CD14-positive monocyte (primary cell): Measurements from ENCODE around the gene ZNF684. TPM values are rescaled to one million over a fixed set of nuclear protein-coding genes. Genes with fewer than 3 reads are reported as not detected.

Source experiments
- DNase-seq, 3 donors: peaks; one replicate each; pipeline ENCODE4 v3.0.0-alpha.2; 2011 to 2022
- H2AFZ ChIP-seq: 2 replicates; pipeline ENCODE4 v1.6.0; 2012; ENCODE audit warnings: mild to moderate bottlenecking, low read depth, low read length, inconsistent platforms; ENCODE audit not compliant: insufficient read depth, poor library complexity, severe bottlenecking
- H3K27ac ChIP-seq, 2 donors: 1 replicate in 1 of 2; 2 replicates in 1 of 2; pipeline ENCODE4 v1.5.1; 2012 to 2013; ENCODE audit warnings: low read length in 2 of 2, control low read depth in 1 of 2, inconsistent platforms in 1 of 2, low read depth in 1 of 2, mild to moderate bottlenecking in 1 of 2
- H3K27me3 ChIP-seq, 2 donors: one replicate each; pipeline versions ENCODE4 v1.6.0 to v1.6.1; 2011 to 2013; ENCODE audit warnings: low read length in 2 of 2; ENCODE audit not compliant: control insufficient read depth in 2 of 2, insufficient read depth in 2 of 2
- H3K36me3 ChIP-seq, 2 donors: replicated peaks in 1 of 2; 1 replicate in 1 of 2; 2 replicates in 1 of 2; pipeline versions ENCODE4 v1.5.1 to v1.6.1; 2012 to 2013; ENCODE audit warnings: low read length in 2 of 2, control low read depth in 1 of 2, inconsistent platforms in 1 of 2, mild to moderate bottlenecking in 1 of 2; ENCODE audit not compliant: insufficient read depth in 2 of 2, control insufficient read depth in 1 of 2
- H3K4me1 ChIP-seq, 2 donors: 1 replicate in 1 of 2; 2 replicates in 1 of 2; pipeline versions ENCODE4 v1.5.1 to v1.6.1; 2012 to 2013; ENCODE audit warnings: low read length in 2 of 2, control low read depth in 1 of 2, inconsistent platforms in 1 of 2, mild to moderate bottlenecking in 1 of 2, moderate library complexity in 1 of 2; ENCODE audit not compliant: insufficient read depth in 2 of 2, control insufficient read depth in 1 of 2
- H3K4me2 ChIP-seq: replicated peaks from 2 replicates; pipeline ENCODE3; 2012; ENCODE audit warnings: low read length, moderate library complexity, mild to moderate bottlenecking; ENCODE audit not compliant: poor library complexity, severe bottlenecking; ENCODE audit errors: extremely low read depth
- H3K4me3 ChIP-seq, 3 experiments: fragments of 200-600 bp in 1 of 3; sonication (generic) in 1 of 3; replicated peaks in 1 of 3; 1 replicate in 2 of 3; 2 replicates in 1 of 3; pipeline ENCODE4 v1.5.1; 2011 to 2013; ENCODE audit warnings: low read length in 3 of 3, mild to moderate bottlenecking in 3 of 3, control low read depth in 2 of 3, low read depth in 2 of 3, inconsistent platforms in 1 of 3, moderate library complexity in 1 of 3
- H3K79me2 ChIP-seq: 2 replicates; pipeline ENCODE4 v1.6.0; 2012; ENCODE audit warnings: mild to moderate bottlenecking, control low read depth, inconsistent platforms, low read length, moderate library complexity; ENCODE audit not compliant: insufficient read depth
- H3K9ac ChIP-seq: 2 replicates; pipeline ENCODE4 v1.6.0; 2017; ENCODE audit warnings: low read length, mild to moderate bottlenecking; ENCODE audit not compliant: insufficient read depth, poor library complexity, severe bottlenecking
- H3K9me3 ChIP-seq, 2 donors: replicated peaks in 1 of 2; 1 replicate in 1 of 2; 2 replicates in 1 of 2; pipeline versions ENCODE4 v1.5.1 to v1.6.1; 2012 to 2013; ENCODE audit warnings: low read length in 2 of 2, control low read depth in 1 of 2; ENCODE audit not compliant: control insufficient read depth in 1 of 2, insufficient read depth in 1 of 2
- H4K20me1 ChIP-seq: 2 replicates; pipeline ENCODE4 v1.6.0; 2012; ENCODE audit warnings: mild to moderate bottlenecking, low read length, control low read depth, moderate library complexity; ENCODE audit not compliant: insufficient read depth
- H3K27ac Mint-ChIP-seq, 7 donors: one replicate each; pipeline ENCODE4 v1.8.0; 2020; ENCODE audit warnings: mild to moderate bottlenecking in 7 of 7, mixed read lengths in 7 of 7, moderate library complexity in 6 of 7, inconsistent platforms in 2 of 7
- H3K27me3 Mint-ChIP-seq, 3 donors: one replicate each; pipeline ENCODE4 v1.8.0; 2021 to 2022; ENCODE audit warnings: low read depth in 3 of 3, mild to moderate bottlenecking in 3 of 3, mixed read lengths in 3 of 3, moderate library complexity in 3 of 3, inconsistent platforms in 1 of 3
- H3K36me3 Mint-ChIP-seq, 2 donors: one replicate each; pipeline ENCODE4 v1.8.0; 2020; ENCODE audit warnings: mixed read lengths in 2 of 2, inconsistent platforms in 1 of 2, mild to moderate bottlenecking in 1 of 2
- H3K4me1 Mint-ChIP-seq: one replicate; pipeline ENCODE4 v1.8.0; 2020; ENCODE audit warnings: mild to moderate bottlenecking, mixed read lengths
- H3K4me3 Mint-ChIP-seq, 2 donors: one replicate each; pipeline ENCODE4 v1.8.0; 2020; ENCODE audit warnings: mild to moderate bottlenecking in 2 of 2, mixed read lengths in 2 of 2, moderate library complexity in 1 of 2
- H3K9me3 Mint-ChIP-seq, 7 donors: one replicate each; pipeline ENCODE4 v1.8.0; 2020 to 2022; ENCODE audit warnings: mixed read lengths in 7 of 7, mild to moderate bottlenecking in 6 of 7, moderate library complexity in 6 of 7, inconsistent platforms in 2 of 7
- WGBS: methylation state at CpG from one replicate; pipeline ENCODE4 v1.1.5; 2013; ENCODE audit warnings: missing lambda C conversion rate; ENCODE audit not compliant: insufficient coverage; 5-methylcytosine and 5-hydroxymethylcytosine counted together
- intact Hi-C, 2 donors: fragments of 100-400 bp; cut with micrococcal nuclease; formaldehyde crosslinking; loops; one replicate each; pipeline versions ENCODE4 v1.15.0 to v1.15.1; 2023
- polyA plus RNA-seq, 3 donors: library from polyadenylated mRNA; depleted of rRNA in 1 of 3; unstranded in 2 of 3; stranded (reverse) in 1 of 3; fragments of 300-500 nt in 2 of 3; fragments of >200 nt in 1 of 3; fragmentation: Illumina TruSeq in 2 of 3; gene quantifications; 1 replicate in 2 of 3; 2 replicates in 1 of 3; pipeline ENCODE4 v1.2.3, GENCODE V29; 2012 to 2021
- TF ChIP-seq, protein P1 (sequence below): fragments of 200-600 bp; IDR thresholded peaks from one replicate; pipeline ENCODE4 v1.8.0; 2022; ENCODE audit warnings: antibody characterized with exemption, mild to moderate bottlenecking

The ZNF684 gene
- polyA plus RNA-seq, 3 donors = 2.3 to 3.5 (median 2.7) TPM

DNA sequence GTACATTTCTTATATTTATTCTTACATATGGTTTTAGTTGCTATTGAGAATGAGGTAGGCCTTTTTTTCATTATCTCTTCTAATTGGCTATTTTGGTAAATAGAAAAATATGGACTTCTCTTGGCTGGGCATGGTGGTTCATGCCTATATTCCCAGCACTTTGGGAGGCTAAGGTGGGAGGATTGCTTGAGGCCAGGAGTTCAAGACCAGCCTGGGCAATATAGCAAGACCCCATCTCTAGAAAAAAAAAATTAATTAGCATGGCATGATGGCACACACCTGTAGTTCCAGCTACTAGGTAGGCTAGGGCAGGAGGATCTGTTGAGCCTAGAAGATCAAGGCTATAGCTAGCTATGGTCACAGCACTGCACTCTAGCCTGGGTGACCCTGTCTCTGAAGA, 3.2 kb downstream of the ZNF684 start:
- intact Hi-C loops = no loop called here

GRCh38 chr1:40535732-40536131, 4.3 kb downstream of the ZNF684 start:
- TF ChIP-seq, protein P1, sequence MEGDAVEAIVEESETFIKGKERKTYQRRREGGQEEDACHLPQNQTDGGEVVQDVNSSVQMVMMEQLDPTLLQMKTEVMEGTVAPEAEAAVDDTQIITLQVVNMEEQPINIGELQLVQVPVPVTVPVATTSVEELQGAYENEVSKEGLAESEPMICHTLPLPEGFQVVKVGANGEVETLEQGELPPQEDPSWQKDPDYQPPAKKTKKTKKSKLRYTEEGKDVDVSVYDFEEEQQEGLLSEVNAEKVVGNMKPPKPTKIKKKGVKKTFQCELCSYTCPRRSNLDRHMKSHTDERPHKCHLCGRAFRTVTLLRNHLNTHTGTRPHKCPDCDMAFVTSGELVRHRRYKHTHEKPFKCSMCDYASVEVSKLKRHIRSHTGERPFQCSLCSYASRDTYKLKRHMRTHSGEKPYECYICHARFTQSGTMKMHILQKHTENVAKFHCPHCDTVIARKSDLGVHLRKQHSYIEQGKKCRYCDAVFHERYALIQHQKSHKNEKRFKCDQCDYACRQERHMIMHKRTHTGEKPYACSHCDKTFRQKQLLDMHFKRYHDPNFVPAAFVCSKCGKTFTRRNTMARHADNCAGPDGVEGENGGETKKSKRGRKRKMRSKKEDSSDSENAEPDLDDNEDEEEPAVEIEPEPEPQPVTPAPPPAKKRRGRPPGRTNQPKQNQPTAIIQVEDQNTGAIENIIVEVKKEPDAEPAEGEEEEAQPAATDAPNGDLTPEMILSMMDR = no peak
- Mint-ChIP-seq H3K27me3 (no peaks in the 10 kb centered on the region), H3K4me3 (no peak overlapping the region)

More for the DNA sequence above, 3.2 kb downstream of the ZNF684 start:
- Mint-ChIP-seq H3K4me1 (peaks cover 30% of the 10 kb centered on the region), H3K27me3 (no peaks in the 10 kb centered on the region), H3K27ac (no peak overlapping the region), H3K36me3 (peaks cover 9 to 13% of the 10 kb centered on the region in 2 donors), H3K4me3 (no peak overlapping the region), H3K9me3 (peaks cover 0 to 23% (median 7%) of the 10 kb centered on the region in 7 donors)
- Histone ChIP-seq H3K36me3 (peaks cover 0 to 9% of the 10 kb centered on the region in 2 donors), H3K4me1 (peaks cover 26 to 34% of the 10 kb centered on the region in 2 donors), H3K4me2 (no peak overlapping the region), H2AFZ (no peak overlapping the region), H3K27me3 (no peaks in the 10 kb centered on the region), H3K79me2 (peaks cover 28% of the 10 kb centered on the region), H3K9me3 (no peaks in the 10 kb centered on the region), H4K20me1 (no peaks in the 10 kb centered on the region), H3K9ac (no peak overlapping the region), H3K4me3 (no peak overlapping the region), H3K27ac (no peak overlapping the region)
- TF ChIP-seq, protein P1 = no peak
- DNase-seq = no peak

More at GRCh38 chr1:40535732-40536131, 4.3 kb downstream of the ZNF684 start:
- H2AFZ ChIP-seq = no peak overlapping the region
- H4K20me1 ChIP-seq = no peaks in the 10 kb centered on the region
- no peak for DNase-seq
- H3K4me3 ChIP-seq = no peak overlapping the region
- H3K27ac ChIP-seq = no peak overlapping the region
- H3K27me3 ChIP-seq = no peaks in the 10 kb centered on the region
- Mint-ChIP-seq H3K36me3 (peaks cover 9 to 16% of the 10 kb centered on the region in 2 donors), H3K9me3 (peaks cover 0 to 14% (median 5%) of the 10 kb centered on the region in 7 donors), H3K27ac (peak overlapping the region in 1 of 7 donors; percentile 30), H3K4me1 (peaks cover 34% of the 10 kb centered on the region)
- no peak overlapping the region for H3K4me2 ChIP-seq
- WGBS = no CpG with 5 or more reads among the region's 2 CpGs
- H3K9me3 ChIP-seq = no peaks in the 10 kb centered on the region
- intact Hi-C loops = no loop called here
- H3K79me2 ChIP-seq = peaks cover 32% of the 10 kb centered on the region
- peaks cover 28 to 36% of the 10 kb centered on the region in 2 donors for H3K4me1 ChIP-seq
- H3K36me3 ChIP-seq = peaks cover 0 to 12% of the 10 kb centered on the region in 2 donors
- H3K9ac ChIP-seq = no peak overlapping the region
